GM19238 (cell line): ENCODE data around the gene PCP2.

Source experiments
- DNase-seq: peaks from one replicate; pipeline ENCODE4 v3.0.0; 2011; ENCODE audit warnings: low spot score; ENCODE audit not compliant: insufficient read length

PCP2 gene

GRCh38 chr19:7597689-7598088 lies 35.8 kb downstream of the PCP2 start:
- no peak for DNase-seq

GRCh38 chr19:7596211-7596937 lies 37.1 kb downstream of the PCP2 start:
- DNase-seq: no peak

GRCh38 chr19:7595466-7596133 lies 37.9 kb downstream of the PCP2 start, which contains the start of gene CAMSAP3:
CAMSAP3 (plus strand) TSS chr19:7595863; CDS start chr19:7596003, 140 bp downstream.
- peak; percentile 65 for DNase-seq

GRCh38 chr19:7590256-7590655 lies 43.3 kb downstream of the PCP2 start:
- DNase-seq: no peak

- DNase-seq: no peak
Observed at GRCh38 chr19:7589822-7590221, 43.7 kb downstream of the PCP2 start.

GRCh38 chr19:7582446-7582845 lies 51.1 kb downstream of the PCP2 start:
- DNase-seq: no peak
